Activated T-cell treated with anti-CD3 and anti-CD28 coated beads, Interleukin-2, amount 50 U/mL, for 24 hours (primary cell): ENCODE data around the gene SLITRK2.

Experiments
- DNase-seq: peaks from one replicate; pipeline ENCODE4 v3.0.0-alpha.2; 2020
- H3K27ac Mint-ChIP-seq: 2 replicates; pipeline ENCODE4 v1.8.0; 2020; ENCODE audit warnings: mild to moderate bottlenecking, mixed read lengths
- H3K27me3 Mint-ChIP-seq: 2 replicates; pipeline ENCODE4 v1.8.0; 2020; ENCODE audit warnings: mixed read lengths
- H3K36me3 Mint-ChIP-seq: 2 replicates; pipeline ENCODE4 v1.8.0; 2020; ENCODE audit warnings: low read depth, mixed read lengths
- H3K4me1 Mint-ChIP-seq: 2 replicates; pipeline ENCODE4 v1.8.0; 2020; ENCODE audit warnings: low read depth, mixed read lengths
- H3K4me3 Mint-ChIP-seq: 2 replicates; pipeline ENCODE4 v1.8.0; 2020; ENCODE audit warnings: mild to moderate bottlenecking, moderate library complexity, mixed read lengths
- H3K9me3 Mint-ChIP-seq: 2 replicates; pipeline ENCODE4 v1.8.0; 2020; ENCODE audit warnings: mixed read lengths

Gene SLITRK2

GRCh38 chrX:145817331-145818185, at the start of gene SLITRK2:
Gene SLITRK2, plus strand, starts transcription at chrX:145817829. Its CDS starts 4,597 bp downstream, at chrX:145822426.
- H3K36me3 Mint-ChIP-seq = no peaks in the 10 kb centered on the region
- no peak within 1 kb of the TSS for H3K4me3 Mint-ChIP-seq
- H3K27me3 Mint-ChIP-seq = peaks cover 66% of the 10 kb centered on the region
- no peaks in the 10 kb centered on the region for H3K4me1 Mint-ChIP-seq
- DNase-seq = no peak
- no peaks in the 10 kb centered on the region for H3K9me3 Mint-ChIP-seq
- no peak within 1 kb of the TSS for H3K27ac Mint-ChIP-seq

DNA sequence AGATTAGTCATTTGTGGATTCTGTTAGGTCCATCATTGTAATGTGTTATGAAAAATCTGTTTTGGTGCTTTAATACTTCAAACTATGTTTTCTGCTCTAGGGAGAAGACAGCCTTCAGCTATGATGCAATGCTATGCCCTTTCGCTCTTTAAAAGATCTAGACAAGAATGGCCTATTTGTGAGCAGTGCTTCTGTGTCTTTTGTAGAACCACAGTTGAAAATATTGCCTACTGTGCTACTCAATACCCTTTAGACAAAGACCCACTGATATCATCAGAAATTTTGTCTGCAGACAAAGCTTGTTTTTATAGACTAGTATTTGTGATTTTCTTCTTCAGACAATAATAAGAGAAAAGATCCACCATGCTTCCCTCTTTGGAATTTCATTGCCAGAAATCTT, 44.6 kb upstream of the SLITRK2 start:
- H3K27ac Mint-ChIP-seq = no peak overlapping the region
- peaks cover 3% of the 10 kb centered on the region for H3K9me3 Mint-ChIP-seq
- H3K4me3 Mint-ChIP-seq = no peak overlapping the region
- no peaks in the 10 kb centered on the region for H3K4me1 Mint-ChIP-seq
- H3K27me3 Mint-ChIP-seq = peaks cover 9% of the 10 kb centered on the region
- DNase-seq = no peak
- no peaks in the 10 kb centered on the region for H3K36me3 Mint-ChIP-seq

DNA sequence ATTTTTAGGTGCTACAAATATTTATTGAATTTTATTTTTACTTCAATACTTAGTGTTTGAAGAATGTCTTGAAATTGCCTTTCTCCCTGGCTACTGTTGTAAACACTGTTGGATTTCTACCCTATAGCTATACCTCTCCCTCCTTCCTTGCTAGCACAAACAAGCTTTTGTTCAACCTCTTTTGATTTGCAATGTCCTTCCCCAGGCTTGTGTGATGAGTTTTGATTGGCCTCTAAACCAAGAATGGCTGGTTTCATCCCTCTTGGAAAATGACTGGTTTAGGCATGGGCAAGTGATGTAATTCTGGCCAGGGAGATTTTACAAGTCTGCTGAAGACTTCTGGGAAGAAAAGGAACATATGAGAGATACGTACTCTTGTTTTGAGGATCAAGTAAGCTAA, 25.3 kb upstream of the SLITRK2 start:
- H3K27ac Mint-ChIP-seq = no peak overlapping the region
- peaks cover 3% of the 10 kb centered on the region for H3K27me3 Mint-ChIP-seq
- H3K9me3 Mint-ChIP-seq = no peaks in the 10 kb centered on the region
- no peak for DNase-seq
- H3K4me3 Mint-ChIP-seq = no peak overlapping the region
- no peaks in the 10 kb centered on the region for H3K36me3 Mint-ChIP-seq
- no peaks in the 10 kb centered on the region for H3K4me1 Mint-ChIP-seq

DNA sequence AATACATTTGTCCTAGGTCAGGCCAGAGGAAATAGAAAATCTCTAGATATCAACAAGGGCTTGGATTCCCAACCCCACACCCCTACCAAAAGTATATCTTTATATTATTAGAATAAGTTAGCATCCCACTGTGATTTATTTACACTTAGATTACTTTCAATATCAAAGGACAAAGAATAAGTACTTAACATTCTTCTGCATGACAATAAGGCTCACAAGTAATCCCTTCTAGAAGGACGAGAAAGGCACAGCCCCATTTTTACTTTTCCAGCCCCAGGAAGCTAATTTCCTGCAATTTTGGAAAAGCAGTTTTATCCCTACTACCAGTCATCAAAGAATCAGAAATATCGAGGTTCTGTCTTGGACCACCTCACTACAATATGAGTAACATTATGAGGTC, 14.1 kb upstream of the SLITRK2 start:
- Mint-ChIP-seq H3K27me3 (peaks cover 12% of the 10 kb centered on the region), H3K36me3 (no peaks in the 10 kb centered on the region), H3K27ac (no peak overlapping the region), H3K4me3 (no peak overlapping the region), H3K4me1 (no peaks in the 10 kb centered on the region), H3K9me3 (peaks cover 2% of the 10 kb centered on the region)
- DNase-seq = no peak

GRCh38 chrX:145813081-145813480, 4.5 kb upstream of the SLITRK2 start:
- H3K9me3 Mint-ChIP-seq = no peaks in the 10 kb centered on the region
- no peak overlapping the region for H3K27ac Mint-ChIP-seq
- H3K27me3 Mint-ChIP-seq = peaks cover 33% of the 10 kb centered on the region
- no peaks in the 10 kb centered on the region for H3K4me1 Mint-ChIP-seq
- H3K36me3 Mint-ChIP-seq = no peaks in the 10 kb centered on the region
- no peak for DNase-seq
- H3K4me3 Mint-ChIP-seq = no peak overlapping the region

GRCh38 chrX:145816601-145817315, 871 bp upstream of the SLITRK2 start:
- Mint-ChIP-seq H3K9me3 (no peaks in the 10 kb centered on the region), H3K27ac (no peak overlapping the region), H3K27me3 (peaks cover 59% of the 10 kb centered on the region), H3K4me1 (no peaks in the 10 kb centered on the region), H3K36me3 (no peaks in the 10 kb centered on the region), H3K4me3 (no peak overlapping the region)
- no peak for DNase-seq

- no peak for DNase-seq
- H3K27ac Mint-ChIP-seq = no peak overlapping the region
- H3K36me3 Mint-ChIP-seq = no peaks in the 10 kb centered on the region
- no peak overlapping the region for H3K4me3 Mint-ChIP-seq
- no peaks in the 10 kb centered on the region for H3K4me1 Mint-ChIP-seq
- H3K27me3 Mint-ChIP-seq = peaks cover 75% of the 10 kb centered on the region
- no peaks in the 10 kb centered on the region for H3K9me3 Mint-ChIP-seq
Measured at GRCh38 chrX:145818186-145819113, 821 bp downstream of the SLITRK2 start.

GRCh38 chrX:145820825-145821224, 3.2 kb downstream of the SLITRK2 start:
- Mint-ChIP-seq H3K36me3 (no peaks in the 10 kb centered on the region), H3K4me3 (no peak overlapping the region), H3K27me3 (peaks cover 73% of the 10 kb centered on the region), H3K9me3 (no peaks in the 10 kb centered on the region), H3K27ac (no peak overlapping the region), H3K4me1 (no peaks in the 10 kb centered on the region)
- DNase-seq = no peak

DNA sequence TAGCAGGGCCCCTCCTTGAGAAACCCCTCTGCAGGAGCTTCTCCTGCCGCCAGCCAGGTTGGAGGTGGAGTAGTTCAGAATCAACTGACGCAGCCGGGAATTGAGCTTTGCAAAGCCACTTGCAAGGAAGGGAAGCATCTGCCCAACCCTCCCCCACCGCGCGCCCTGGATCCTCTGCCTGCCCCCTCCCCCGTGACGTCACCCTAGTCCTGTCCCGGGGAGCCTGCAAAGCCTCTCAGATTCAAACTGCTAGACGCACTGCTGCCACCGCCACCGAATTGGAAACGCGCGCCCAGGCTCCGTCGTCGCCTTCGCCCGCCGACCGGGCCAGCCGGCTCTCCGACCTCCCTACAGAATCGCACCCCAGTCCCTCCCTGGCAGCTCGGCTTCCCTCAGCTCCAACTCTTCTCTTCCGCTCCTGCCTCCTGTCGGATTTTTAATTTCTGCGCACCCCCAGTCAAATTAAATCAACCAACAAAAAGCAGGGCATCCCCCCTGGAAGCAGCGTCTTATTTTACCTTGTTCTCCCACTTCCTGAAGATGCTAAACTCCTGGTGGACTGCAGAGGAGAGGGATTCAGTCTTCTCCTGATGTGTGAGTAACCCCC, 3.8 kb downstream of the SLITRK2 start:
- Mint-ChIP-seq H3K9me3 (no peaks in the 10 kb centered on the region), H3K27ac (no peak overlapping the region), H3K27me3 (peaks cover 67% of the 10 kb centered on the region), H3K4me1 (no peaks in the 10 kb centered on the region), H3K4me3 (no peak overlapping the region), H3K36me3 (no peaks in the 10 kb centered on the region)
- no peak for DNase-seq

DNA sequence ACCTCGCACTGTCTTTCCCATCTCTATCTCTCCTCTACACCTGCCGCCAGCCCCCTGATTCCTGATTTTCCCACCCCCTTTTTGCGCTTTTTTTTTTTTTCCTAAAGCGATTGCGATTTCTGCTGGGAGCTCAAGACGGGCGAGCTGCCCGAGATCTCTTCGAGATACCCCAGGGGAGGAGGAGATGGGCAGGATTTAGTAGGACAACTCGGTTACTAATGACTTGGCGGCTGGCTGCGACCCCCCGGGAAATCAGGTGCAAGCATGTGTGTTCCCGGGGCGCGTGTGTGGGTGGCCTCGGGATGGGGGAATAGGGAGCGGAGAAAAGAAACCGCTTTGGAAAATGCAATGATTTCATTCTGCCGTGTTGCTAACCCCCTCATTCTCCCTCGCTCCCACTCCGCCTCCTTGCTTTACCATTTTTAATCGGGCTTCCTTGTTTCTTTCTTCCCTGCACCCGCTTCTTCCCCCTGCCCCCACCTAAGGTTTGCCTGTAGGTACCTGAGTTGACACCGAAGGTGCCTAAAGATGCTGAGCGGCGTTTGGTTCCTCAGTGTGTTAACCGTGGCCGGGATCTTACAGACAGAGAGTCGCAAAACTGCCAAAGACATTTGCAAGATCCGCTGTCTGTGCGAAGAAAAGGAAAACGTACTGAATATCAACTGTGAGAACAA, 4.4 kb downstream of the SLITRK2 start:
- no peak overlapping the region for H3K27ac Mint-ChIP-seq
- no peaks in the 10 kb centered on the region for H3K4me1 Mint-ChIP-seq
- no peak for DNase-seq
- H3K9me3 Mint-ChIP-seq = no peaks in the 10 kb centered on the region
- no peaks in the 10 kb centered on the region for H3K36me3 Mint-ChIP-seq
- peaks cover 61% of the 10 kb centered on the region for H3K27me3 Mint-ChIP-seq
- no peak overlapping the region for H3K4me3 Mint-ChIP-seq

DNA sequence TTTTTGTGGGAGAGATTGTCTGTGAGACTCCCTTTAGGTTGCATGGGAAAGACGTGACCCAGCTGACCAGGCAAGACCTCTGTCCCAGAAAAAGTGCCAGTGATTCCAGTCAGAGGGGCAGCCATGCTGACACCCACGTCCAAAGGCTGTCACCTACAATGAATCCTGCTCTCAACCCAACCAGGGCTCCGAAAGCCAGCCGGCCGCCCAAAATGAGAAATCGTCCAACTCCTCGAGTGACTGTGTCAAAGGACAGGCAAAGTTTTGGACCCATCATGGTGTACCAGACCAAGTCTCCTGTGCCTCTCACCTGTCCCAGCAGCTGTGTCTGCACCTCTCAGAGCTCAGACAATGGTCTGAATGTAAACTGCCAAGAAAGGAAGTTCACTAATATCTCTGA, 5.5 kb downstream of the SLITRK2 start:
- Mint-ChIP-seq H3K36me3 (no peaks in the 10 kb centered on the region), H3K4me3 (no peak overlapping the region), H3K9me3 (no peaks in the 10 kb centered on the region), H3K27ac (no peak overlapping the region), H3K4me1 (no peaks in the 10 kb centered on the region), H3K27me3 (peaks cover 57% of the 10 kb centered on the region)
- no peak for DNase-seq

DNA sequence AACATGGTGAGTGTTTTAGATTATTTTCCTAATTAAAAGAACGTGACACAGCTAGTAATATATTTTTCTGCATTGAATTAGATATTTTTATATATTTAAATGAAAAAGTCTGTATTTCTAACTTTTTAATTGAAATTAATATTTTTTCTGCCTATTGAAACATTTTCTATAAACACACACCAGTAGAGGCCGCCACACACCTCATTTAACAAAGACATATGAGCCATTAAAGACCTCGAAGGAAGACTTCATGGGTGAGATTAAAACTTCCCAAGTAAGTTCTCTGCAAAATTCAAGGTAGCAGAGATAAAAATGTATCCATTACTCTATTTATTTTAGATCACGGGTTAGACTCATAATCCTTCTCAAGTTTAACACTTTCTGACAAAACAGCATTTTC, 8.3 kb downstream of the SLITRK2 start:
- H3K27ac Mint-ChIP-seq = no peak overlapping the region
- no peaks in the 10 kb centered on the region for H3K9me3 Mint-ChIP-seq
- no peaks in the 10 kb centered on the region for H3K4me1 Mint-ChIP-seq
- peaks cover 31% of the 10 kb centered on the region for H3K27me3 Mint-ChIP-seq
- no peak overlapping the region for H3K4me3 Mint-ChIP-seq
- no peaks in the 10 kb centered on the region for H3K36me3 Mint-ChIP-seq
- DNase-seq = no peak

DNA sequence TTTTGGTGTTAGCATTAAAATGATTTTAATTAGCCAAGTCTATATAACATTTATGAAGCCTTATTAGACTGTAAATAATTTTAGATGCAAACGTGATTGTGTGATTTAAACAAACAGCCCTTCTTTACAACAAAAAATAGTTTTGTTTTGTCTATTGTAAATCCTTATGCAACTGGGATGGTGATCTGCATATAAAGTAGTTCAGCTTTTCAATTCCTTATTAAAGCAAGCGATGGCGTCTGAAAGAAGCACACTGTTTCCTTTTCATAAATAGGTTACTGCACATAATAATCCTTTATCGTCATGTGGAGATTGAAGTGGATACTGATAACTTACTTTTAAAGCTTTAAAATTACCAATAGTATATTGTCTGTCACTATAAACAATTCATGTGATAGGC, 8.8 kb downstream of the SLITRK2 start:
- Mint-ChIP-seq H3K27ac (no peak overlapping the region), H3K4me1 (no peaks in the 10 kb centered on the region), H3K36me3 (no peaks in the 10 kb centered on the region), H3K4me3 (no peak overlapping the region), H3K27me3 (peaks cover 27% of the 10 kb centered on the region), H3K9me3 (no peaks in the 10 kb centered on the region)
- DNase-seq = no peak

DNA sequence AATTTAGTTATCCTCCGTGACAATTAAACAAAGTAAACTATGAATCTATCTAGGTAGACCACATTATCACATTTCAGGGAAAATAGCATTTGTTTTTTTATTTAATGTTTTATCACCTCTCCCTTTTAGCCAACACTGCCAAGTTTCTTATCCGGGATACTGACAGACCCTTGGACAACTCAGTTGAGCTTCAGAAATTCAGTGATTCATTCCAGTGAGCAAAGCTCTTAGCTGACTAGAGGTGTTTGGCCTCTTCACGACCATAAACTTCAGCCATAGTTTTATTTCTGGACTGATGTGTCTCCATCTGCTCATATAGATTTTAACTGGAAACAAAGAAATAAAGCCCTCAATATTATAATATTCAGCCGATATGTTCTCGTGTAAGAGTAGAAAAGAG, 15.2 kb downstream of the SLITRK2 start:
- H3K9me3 Mint-ChIP-seq = peaks cover 2% of the 10 kb centered on the region
- no peaks in the 10 kb centered on the region for H3K27me3 Mint-ChIP-seq
- DNase-seq = no peak
- no peak overlapping the region for H3K27ac Mint-ChIP-seq
- no peaks in the 10 kb centered on the region for H3K36me3 Mint-ChIP-seq
- no peak overlapping the region for H3K4me3 Mint-ChIP-seq
- no peaks in the 10 kb centered on the region for H3K4me1 Mint-ChIP-seq
